ENCODE data around the gene HSPA2.

HSPA2 gene

GRCh38 chr14:64540208-64541202, at the start of gene HSPA2:
Gene HSPA2 (plus strand): TSS chr14:64540741. CDS start chr14:64540850, 109 bp downstream.
- peak; percentile 100 for DNase-seq

GRCh38 chr14:64491637-64492036, 48.9 kb upstream of the HSPA2 start:
- no peak for DNase-seq

GRCh38 chr14:64493455-64493854, 47.1 kb upstream of the HSPA2 start:
- no peak for DNase-seq

GRCh38 chr14:64495252-64495651, 45.3 kb upstream of the HSPA2 start:
- no peak for DNase-seq

GRCh38 chr14:64496764-64497163, 43.8 kb upstream of the HSPA2 start:
- no peak for DNase-seq

GRCh38 chr14:64500088-64500487, 40.5 kb upstream of the HSPA2 start:
- DNase-seq = no peak

- peak; percentile 29 for DNase-seq
These were observed 39.0 kb upstream of the HSPA2 start for GRCh38 chr14:64501411-64502171.

GRCh38 chr14:64502456-64502855, 38.1 kb upstream of the HSPA2 start:
- peak; percentile 19 for DNase-seq

GRCh38 chr14:64502887-64503433, 37.6 kb upstream of the HSPA2 start:
- DNase-seq = no peak

- DNase-seq = peak; percentile 96
These were observed 36.9 kb upstream of the HSPA2 start, which contains the start of gene ZBTB25 for GRCh38 chr14:64503434-64504309. Gene ZBTB25 (minus strand): TSS chr14:64503838. CDS start chr14:64490533, 13,305 bp downstream.

GRCh38 chr14:64504310-64504896, 36.1 kb upstream of the HSPA2 start, which contains the start of gene ZBTB1:
Gene ZBTB1 (plus strand): TSS chr14:64504770. CDS start chr14:64521505, 16,735 bp downstream.
- peak; percentile 93 for DNase-seq

- peak; percentile 95 for DNase-seq
These were observed 35.4 kb upstream of the HSPA2 start for GRCh38 chr14:64504897-64505794.

GRCh38 chr14:64506721-64507120, 33.8 kb upstream of the HSPA2 start:
- no peak for DNase-seq

GRCh38 chr14:64507376-64508156, 33.0 kb upstream of the HSPA2 start:
- no peak for DNase-seq

GRCh38 chr14:64508215-64508776, 32.2 kb upstream of the HSPA2 start:
- no peak for DNase-seq

GRCh38 chr14:64509036-64509435, 31.5 kb upstream of the HSPA2 start:
- no peak for DNase-seq

GRCh38 chr14:64510825-64511671, 29.5 kb upstream of the HSPA2 start:
- peak; percentile 54 for DNase-seq

GRCh38 chr14:64513271-64513670, 27.3 kb upstream of the HSPA2 start:
- no peak for DNase-seq

Measured in femur (tissue), 1 donor.